HL-60 (cell line): ENCODE measurements around the gene ANKRD13A.

ENCODE experiments used
- DNase-seq, 2 experiments: peaks; one replicate each; pipeline ENCODE4 v3.0.0-alpha.2; 2010 to 2020; ENCODE audit warnings: low read depth in 1 of 2, low spot score in 1 of 2
- H3K27ac ChIP-seq: fragments of 250-450 bp; sonication (Bioruptor Pico); replicated peaks from 2 replicates; pipeline ENCODE4 v1.5.1; 2020; ENCODE audit warnings: mild to moderate bottlenecking, moderate library complexity
- H3K27me3 ChIP-seq: fragments of 250-450 bp; sonication (Bioruptor Pico); 2 replicates; pipeline ENCODE4 v1.5.1; 2021; ENCODE audit warnings: mild to moderate bottlenecking, moderate library complexity; ENCODE audit not compliant: insufficient read depth, poor library complexity, severe bottlenecking
- H3K4me3 ChIP-seq: replicated peaks from 2 replicates; pipeline ENCODE4 v1.5.1; 2011; ENCODE audit warnings: mild to moderate bottlenecking, control low read depth, low read length; ENCODE audit not compliant: insufficient read depth
- GABPA ChIP-seq: IDR thresholded peaks from 2 replicates; pipeline ENCODE4 v1.6.1; 2012; ENCODE audit warnings: low read depth
- POLR2AphosphoS5 ChIP-seq: IDR thresholded peaks from 2 replicates; pipeline ENCODE4 v1.6.1; 2012; ENCODE audit warnings: low read depth
- SPI1 ChIP-seq: IDR thresholded peaks from 2 replicates; pipeline ENCODE4 v1.6.1; 2012; ENCODE audit warnings: low read depth, mild to moderate bottlenecking, borderline replicate concordance
- TF ChIP-seq, protein P1 (sequence below): IDR thresholded peaks from 2 replicates; pipeline ENCODE4 v1.6.1; 2012; ENCODE audit warnings: low read depth; ENCODE audit not compliant: insufficient replicate concordance
- TF ChIP-seq, protein P2 (sequence below): IDR thresholded peaks from one replicate; pipeline ENCODE4 v1.5.1; 2011; ENCODE audit warnings: low read length, control low read depth, inconsistent platforms; ENCODE audit not compliant: insufficient read depth

The ANKRD13A gene

DNA sequence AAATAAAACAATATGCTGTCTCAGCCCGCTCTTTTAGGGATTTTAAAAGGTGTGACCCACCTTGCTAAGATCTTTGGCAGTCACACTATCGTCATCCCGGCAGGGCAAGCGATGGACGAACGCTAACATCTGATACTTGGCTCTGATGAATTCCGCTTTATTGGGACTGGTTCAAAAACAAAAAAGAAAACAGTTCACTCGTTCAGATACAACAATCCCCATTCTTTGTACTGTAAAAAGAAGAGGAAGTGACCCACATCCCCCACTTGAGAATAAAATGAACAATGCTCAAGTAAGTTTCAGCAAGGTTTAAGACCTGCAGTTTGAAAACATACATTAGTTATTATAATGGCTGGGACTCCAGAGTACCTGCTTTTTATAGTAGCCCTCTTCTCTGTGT, 10.3 kb upstream of the ANKRD13A start:
- DNase-seq = no peak
- no peak for TF ChIP-seq POLR2AphosphoS5
- TF ChIP-seq, protein P1, sequence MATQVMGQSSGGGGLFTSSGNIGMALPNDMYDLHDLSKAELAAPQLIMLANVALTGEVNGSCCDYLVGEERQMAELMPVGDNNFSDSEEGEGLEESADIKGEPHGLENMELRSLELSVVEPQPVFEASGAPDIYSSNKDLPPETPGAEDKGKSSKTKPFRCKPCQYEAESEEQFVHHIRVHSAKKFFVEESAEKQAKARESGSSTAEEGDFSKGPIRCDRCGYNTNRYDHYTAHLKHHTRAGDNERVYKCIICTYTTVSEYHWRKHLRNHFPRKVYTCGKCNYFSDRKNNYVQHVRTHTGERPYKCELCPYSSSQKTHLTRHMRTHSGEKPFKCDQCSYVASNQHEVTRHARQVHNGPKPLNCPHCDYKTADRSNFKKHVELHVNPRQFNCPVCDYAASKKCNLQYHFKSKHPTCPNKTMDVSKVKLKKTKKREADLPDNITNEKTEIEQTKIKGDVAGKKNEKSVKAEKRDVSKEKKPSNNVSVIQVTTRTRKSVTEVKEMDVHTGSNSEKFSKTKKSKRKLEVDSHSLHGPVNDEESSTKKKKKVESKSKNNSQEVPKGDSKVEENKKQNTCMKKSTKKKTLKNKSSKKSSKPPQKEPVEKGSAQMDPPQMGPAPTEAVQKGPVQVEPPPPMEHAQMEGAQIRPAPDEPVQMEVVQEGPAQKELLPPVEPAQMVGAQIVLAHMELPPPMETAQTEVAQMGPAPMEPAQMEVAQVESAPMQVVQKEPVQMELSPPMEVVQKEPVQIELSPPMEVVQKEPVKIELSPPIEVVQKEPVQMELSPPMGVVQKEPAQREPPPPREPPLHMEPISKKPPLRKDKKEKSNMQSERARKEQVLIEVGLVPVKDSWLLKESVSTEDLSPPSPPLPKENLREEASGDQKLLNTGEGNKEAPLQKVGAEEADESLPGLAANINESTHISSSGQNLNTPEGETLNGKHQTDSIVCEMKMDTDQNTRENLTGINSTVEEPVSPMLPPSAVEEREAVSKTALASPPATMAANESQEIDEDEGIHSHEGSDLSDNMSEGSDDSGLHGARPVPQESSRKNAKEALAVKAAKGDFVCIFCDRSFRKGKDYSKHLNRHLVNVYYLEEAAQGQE = no peak
- TF ChIP-seq, protein P2, sequence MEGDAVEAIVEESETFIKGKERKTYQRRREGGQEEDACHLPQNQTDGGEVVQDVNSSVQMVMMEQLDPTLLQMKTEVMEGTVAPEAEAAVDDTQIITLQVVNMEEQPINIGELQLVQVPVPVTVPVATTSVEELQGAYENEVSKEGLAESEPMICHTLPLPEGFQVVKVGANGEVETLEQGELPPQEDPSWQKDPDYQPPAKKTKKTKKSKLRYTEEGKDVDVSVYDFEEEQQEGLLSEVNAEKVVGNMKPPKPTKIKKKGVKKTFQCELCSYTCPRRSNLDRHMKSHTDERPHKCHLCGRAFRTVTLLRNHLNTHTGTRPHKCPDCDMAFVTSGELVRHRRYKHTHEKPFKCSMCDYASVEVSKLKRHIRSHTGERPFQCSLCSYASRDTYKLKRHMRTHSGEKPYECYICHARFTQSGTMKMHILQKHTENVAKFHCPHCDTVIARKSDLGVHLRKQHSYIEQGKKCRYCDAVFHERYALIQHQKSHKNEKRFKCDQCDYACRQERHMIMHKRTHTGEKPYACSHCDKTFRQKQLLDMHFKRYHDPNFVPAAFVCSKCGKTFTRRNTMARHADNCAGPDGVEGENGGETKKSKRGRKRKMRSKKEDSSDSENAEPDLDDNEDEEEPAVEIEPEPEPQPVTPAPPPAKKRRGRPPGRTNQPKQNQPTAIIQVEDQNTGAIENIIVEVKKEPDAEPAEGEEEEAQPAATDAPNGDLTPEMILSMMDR = no peak
- TF ChIP-seq SPI1 = peak; percentile 50; the same call in 1 of the 2 replicates
- TF ChIP-seq GABPA = no peak
- Histone ChIP-seq H3K27ac (no peak overlapping the region), H3K27me3 (no peaks in the 10 kb centered on the region), H3K4me3 (no peak overlapping the region)

DNA sequence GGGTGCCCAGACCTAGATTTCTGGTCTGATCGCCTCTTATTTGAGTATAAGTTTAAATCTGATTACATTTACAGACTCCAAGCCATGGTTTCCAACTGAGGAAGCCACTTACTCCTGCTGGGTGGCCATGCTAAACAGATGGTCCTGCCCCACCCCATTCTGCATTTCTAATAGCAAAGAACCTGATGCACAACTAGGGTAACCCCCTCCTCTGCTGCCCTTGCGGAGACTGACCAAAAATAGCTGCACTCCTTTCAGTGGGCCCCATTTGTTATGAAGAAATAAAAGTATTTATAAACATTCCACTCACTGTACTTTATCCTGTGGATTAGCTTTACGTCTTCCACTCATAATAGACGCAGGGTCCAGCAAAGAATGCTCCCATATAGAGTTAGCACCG, 9.8 kb upstream of the ANKRD13A start:
- H3K4me3 ChIP-seq = no peak overlapping the region
- H3K27me3 ChIP-seq = no peaks in the 10 kb centered on the region
- no peak overlapping the region for H3K27ac ChIP-seq
- no peak for DNase-seq
- no peak for TF ChIP-seq POLR2AphosphoS5
- TF ChIP-seq, protein P2 = no peak
- TF ChIP-seq SPI1 = no peak
- TF ChIP-seq GABPA = no peak
- TF ChIP-seq, protein P1 = no peak

DNA sequence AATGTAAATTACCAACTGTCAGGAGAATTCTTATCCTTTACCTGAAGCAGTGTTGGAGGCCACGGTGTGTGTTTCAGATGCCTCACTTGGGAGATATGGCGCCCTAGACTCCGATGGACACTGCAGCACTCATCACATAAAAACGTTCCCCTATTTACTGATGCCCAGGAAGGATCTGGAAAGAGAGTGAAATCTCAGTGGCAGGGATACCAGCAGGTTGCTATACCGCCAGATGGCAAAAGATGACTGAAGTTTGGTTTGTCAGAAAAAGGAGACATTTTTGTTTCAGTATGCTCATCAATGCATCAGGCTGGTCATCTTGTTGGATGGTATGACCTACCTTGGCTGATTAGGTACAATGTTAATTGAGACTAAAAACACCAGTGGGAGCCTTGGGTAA, 7.6 kb upstream of the ANKRD13A start:
- no peak overlapping the region for H3K4me3 ChIP-seq
- no peak for DNase-seq
- TF ChIP-seq GABPA (no peak), POLR2AphosphoS5 (no peak), SPI1 (no peak)
- TF ChIP-seq, protein P1 = no peak
- TF ChIP-seq, protein P2 = no peak
- H3K27ac ChIP-seq = no peak overlapping the region
- no peaks in the 10 kb centered on the region for H3K27me3 ChIP-seq
